ENCODE results near the gene ELL.

DNA sequence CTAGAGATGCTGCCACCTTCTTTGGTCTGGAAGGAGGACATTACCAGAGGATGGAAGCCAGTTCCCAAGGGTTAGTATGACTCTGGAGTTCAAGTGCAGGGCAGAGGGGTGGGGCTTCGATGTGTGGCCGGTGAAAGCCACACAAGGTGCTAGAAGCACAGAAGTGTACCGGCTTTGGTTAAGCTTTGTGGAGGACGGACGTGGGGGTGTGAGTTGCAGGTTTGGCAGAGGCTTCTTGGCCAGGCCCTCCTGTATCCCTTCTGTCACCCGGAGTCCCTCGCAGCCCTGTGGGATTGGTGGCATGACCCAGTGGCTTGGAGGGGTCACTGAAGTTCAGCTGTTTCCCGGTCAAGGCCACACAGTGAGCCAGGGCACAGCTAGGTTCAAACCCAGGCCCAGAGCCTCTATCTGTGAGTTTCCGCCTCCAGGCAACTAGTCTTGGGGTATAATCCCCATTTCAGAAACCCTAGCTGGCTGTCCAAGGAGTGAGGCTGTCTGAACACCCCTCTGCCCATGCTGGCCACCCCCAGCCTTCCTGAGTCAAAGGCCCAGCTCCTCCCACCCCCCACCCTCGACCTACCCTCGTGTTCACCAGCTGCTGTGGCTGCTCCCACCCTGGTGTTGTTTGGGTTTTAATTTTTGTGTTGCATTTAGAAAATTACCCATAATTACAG is 107.2 kb downstream of the ELL start:
- TF ChIP-seq, protein P1, sequence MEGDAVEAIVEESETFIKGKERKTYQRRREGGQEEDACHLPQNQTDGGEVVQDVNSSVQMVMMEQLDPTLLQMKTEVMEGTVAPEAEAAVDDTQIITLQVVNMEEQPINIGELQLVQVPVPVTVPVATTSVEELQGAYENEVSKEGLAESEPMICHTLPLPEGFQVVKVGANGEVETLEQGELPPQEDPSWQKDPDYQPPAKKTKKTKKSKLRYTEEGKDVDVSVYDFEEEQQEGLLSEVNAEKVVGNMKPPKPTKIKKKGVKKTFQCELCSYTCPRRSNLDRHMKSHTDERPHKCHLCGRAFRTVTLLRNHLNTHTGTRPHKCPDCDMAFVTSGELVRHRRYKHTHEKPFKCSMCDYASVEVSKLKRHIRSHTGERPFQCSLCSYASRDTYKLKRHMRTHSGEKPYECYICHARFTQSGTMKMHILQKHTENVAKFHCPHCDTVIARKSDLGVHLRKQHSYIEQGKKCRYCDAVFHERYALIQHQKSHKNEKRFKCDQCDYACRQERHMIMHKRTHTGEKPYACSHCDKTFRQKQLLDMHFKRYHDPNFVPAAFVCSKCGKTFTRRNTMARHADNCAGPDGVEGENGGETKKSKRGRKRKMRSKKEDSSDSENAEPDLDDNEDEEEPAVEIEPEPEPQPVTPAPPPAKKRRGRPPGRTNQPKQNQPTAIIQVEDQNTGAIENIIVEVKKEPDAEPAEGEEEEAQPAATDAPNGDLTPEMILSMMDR (conservative IDR thresholded peaks at IDR 0.05; ENCODE audit: low read depth, low read length): no peak
- TF ChIP-seq EZH2 (IDR thresholded peaks at IDR 0.05; ENCODE audit: low read length, unreplicated experiment) (no peak), EZH2phosphoT487 (IDR thresholded peaks at IDR 0.05; ENCODE audit: borderline replicate concordance, low read length) (no peak)

Data from PC-3 (cell line).